Liver (tissue), 3 donors: ENCODE data around the gene STEAP3.

ENCODE experiments used
- CTCF ChIP-seq: fragments of 150-350 bp; IDR thresholded peaks from 2 replicates; pipeline ENCODE4 v1.5.1; 2017; ENCODE audit warnings: improper control_type of control experiment, low read depth, low read length; ENCODE audit not compliant: missing input control
- EGR1 ChIP-seq, 2 donors: IDR thresholded peaks; 2 replicates each; pipeline ENCODE4 v1.6.1; 2016 to 2018; ENCODE audit warnings: antibody characterized with exemption in 2 of 2, low read depth in 2 of 2
- FOXA1 ChIP-seq: IDR thresholded peaks from 2 replicates; pipeline ENCODE4 v1.6.1; 2016; ENCODE audit warnings: antibody characterized with exemption
- HNF4G ChIP-seq: IDR thresholded peaks from 2 replicates; pipeline ENCODE4 v1.6.1; 2016; ENCODE audit warnings: antibody characterized with exemption
- JUND ChIP-seq, 2 donors: IDR thresholded peaks; 2 replicates each; pipeline ENCODE4 v1.6.1; 2016; ENCODE audit warnings: antibody characterized with exemption in 2 of 2
- MAX ChIP-seq: IDR thresholded peaks from 2 replicates; pipeline ENCODE4 v1.6.1; 2016; ENCODE audit warnings: antibody characterized with exemption
- NR2F2 ChIP-seq: IDR thresholded peaks from 2 replicates; pipeline ENCODE4 v1.6.1; 2016; ENCODE audit warnings: antibody characterized with exemption
- RAD21 ChIP-seq, 2 donors: IDR thresholded peaks; 2 replicates each; pipeline ENCODE4 v1.6.1; 2016; ENCODE audit warnings: antibody characterized with exemption in 2 of 2, mild to moderate bottlenecking in 2 of 2
- REST ChIP-seq: IDR thresholded peaks from 2 replicates; pipeline ENCODE4 v1.6.1; 2016; ENCODE audit warnings: antibody characterized with exemption, mild to moderate bottlenecking
- SP1 ChIP-seq: IDR thresholded peaks from 2 replicates; pipeline ENCODE4 v1.6.1; 2018; ENCODE audit warnings: antibody characterized with exemption, mild to moderate bottlenecking
- TAF1 ChIP-seq: conservative IDR thresholded peaks from 2 replicates; pipeline ENCODE4 v1.6.1; 2016; ENCODE audit warnings: antibody characterized with exemption, mild to moderate bottlenecking
- YY1 ChIP-seq: IDR thresholded peaks from 2 replicates; pipeline ENCODE4 v1.6.1; 2016; ENCODE audit warnings: antibody characterized with exemption, mild to moderate bottlenecking
- ZBTB33 ChIP-seq: IDR thresholded peaks from 2 replicates; pipeline ENCODE4 v1.6.1; 2016; ENCODE audit warnings: antibody characterized with exemption
- donor health status: healthy.
- donor health status: healthy.

GRCh38 chr2:119256582-119256921 lies 32.9 kb downstream of the STEAP3 start:
- TF ChIP-seq CTCF: no peak
- TF ChIP-seq TAF1: no peak
- TF ChIP-seq MAX: no peak
- TF ChIP-seq SP1: no peak
- no peak for TF ChIP-seq RAD21 (IDR thresholded peaks at IDR 0.05)
- TF ChIP-seq JUND (IDR thresholded peaks at IDR 0.05): no peak
- no peak for TF ChIP-seq HNF4G
- no peak for TF ChIP-seq YY1
- TF ChIP-seq EGR1 (IDR thresholded peaks at IDR 0.05; ENCODE audit: low read depth in 2 of 2): no peak
- TF ChIP-seq REST: no peak
- TF ChIP-seq FOXA1: no peak
- TF ChIP-seq NR2F2: no peak
- TF ChIP-seq ZBTB33: no peak
